Measurements from ENCODE around the gene HS3ST4. TPM values are rescaled to one million over a fixed set of nuclear protein-coding genes. Genes with fewer than 3 reads are reported as not detected.
A peak's percentile ranks its signal among the peaks of the same experiment; 100 is the strongest.

The HS3ST4 gene
- total RNA-seq = under 1 TPM in 1 of 4 donors, not detected in 3; 0.20 TPM

DNA sequence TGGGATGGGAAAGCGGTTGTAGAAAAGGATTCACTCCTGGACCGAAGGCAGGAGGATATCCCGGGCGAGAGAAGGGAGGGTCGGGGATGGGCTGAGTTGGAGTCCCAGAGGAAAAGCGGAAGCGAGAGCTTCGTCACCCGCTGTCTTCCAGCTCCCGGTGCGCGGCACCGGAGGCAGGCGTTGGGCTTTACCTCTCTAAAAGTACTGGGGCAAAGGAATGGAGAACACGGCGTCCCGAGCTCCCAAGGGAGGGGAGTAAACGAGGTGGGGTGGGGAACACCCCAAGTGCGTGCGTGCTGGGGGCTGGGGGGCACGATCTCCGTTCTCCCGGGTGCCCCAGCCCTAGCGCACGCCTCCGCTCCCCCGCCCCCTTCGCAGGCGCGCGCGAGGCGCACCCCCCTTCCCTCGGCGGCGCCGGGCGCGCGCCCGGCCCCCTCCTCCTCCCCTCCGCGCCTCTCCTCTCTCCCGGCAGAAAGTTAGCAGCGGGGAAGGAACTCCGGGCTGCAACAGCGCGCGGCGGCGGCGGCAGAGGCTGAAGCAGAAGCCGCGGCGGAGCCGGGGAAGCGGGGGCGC is at the start of gene HS3ST4:
TSS of gene HS3ST4 (plus strand) at position 441 of the 573 bp plus-strand sequence.
- no peak within 1 kb of the TSS for H3K27ac ChIP-seq
- H3K4me3 ChIP-seq = peak within 1 kb of the TSS in 1 of 4 donors; percentile 42
- no peak for DNase-seq (ENCODE audit: low spot score in 2 of 2)
- H3K9me3 ChIP-seq = no peaks in the 10 kb centered on the region
- H3K27me3 ChIP-seq = peaks cover 0 to 49% of the 10 kb centered on the region in 2 donors
- no peaks in the 10 kb centered on the region for H3K36me3 ChIP-seq
- WGBS, 2 donors = 1 to 2% methylated on average over 16 to 29 of the region's 58 CpGs
- TF ChIP-seq, protein P1, sequence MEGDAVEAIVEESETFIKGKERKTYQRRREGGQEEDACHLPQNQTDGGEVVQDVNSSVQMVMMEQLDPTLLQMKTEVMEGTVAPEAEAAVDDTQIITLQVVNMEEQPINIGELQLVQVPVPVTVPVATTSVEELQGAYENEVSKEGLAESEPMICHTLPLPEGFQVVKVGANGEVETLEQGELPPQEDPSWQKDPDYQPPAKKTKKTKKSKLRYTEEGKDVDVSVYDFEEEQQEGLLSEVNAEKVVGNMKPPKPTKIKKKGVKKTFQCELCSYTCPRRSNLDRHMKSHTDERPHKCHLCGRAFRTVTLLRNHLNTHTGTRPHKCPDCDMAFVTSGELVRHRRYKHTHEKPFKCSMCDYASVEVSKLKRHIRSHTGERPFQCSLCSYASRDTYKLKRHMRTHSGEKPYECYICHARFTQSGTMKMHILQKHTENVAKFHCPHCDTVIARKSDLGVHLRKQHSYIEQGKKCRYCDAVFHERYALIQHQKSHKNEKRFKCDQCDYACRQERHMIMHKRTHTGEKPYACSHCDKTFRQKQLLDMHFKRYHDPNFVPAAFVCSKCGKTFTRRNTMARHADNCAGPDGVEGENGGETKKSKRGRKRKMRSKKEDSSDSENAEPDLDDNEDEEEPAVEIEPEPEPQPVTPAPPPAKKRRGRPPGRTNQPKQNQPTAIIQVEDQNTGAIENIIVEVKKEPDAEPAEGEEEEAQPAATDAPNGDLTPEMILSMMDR (IDR thresholded peaks at IDR 0.05) = no peak
- TF ChIP-seq EP300 (IDR thresholded peaks at IDR 0.05) (no peak), POLR2A (IDR thresholded peaks at IDR 0.05) (no peak)
- H3K4me1 ChIP-seq = peaks cover 0 to 20% (median 0%) of the 10 kb centered on the region in 4 donors

DNA sequence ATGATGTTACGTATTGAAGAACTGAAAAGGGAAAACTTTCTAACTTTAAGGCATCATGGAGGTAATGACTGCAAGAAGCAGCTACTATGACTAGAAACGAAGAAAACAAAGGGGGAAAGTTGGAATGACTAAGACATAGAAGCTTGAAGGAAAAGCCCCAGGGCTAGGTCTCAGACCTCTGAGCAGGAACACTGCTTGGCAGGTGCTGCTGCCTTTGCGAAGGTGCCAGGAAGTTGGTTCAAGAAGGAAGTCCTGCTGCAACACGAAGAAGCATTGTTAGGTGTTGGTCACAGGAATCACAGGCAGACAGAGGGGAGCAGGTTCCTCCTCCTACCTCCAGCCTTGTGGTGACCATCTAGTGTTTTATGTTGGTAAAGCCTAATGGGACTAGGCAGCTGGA is 48.1 kb upstream of the HS3ST4 start:
- no peak for TF ChIP-seq POLR2A (IDR thresholded peaks at IDR 0.05)
- TF ChIP-seq, protein P1 (IDR thresholded peaks at IDR 0.05) = no peak
- no peak overlapping the region for H3K4me3 ChIP-seq
- WGBS, 2 donors = 69 to 75% methylated on average over 4 of the region's 4 CpGs
- no peak overlapping the region for H3K27ac ChIP-seq
- DNase-seq (ENCODE audit: low spot score in 2 of 2) = no peak
- no peaks in the 10 kb centered on the region for H3K9me3 ChIP-seq
- H3K36me3 ChIP-seq = no peaks in the 10 kb centered on the region
- no peaks in the 10 kb centered on the region for H3K27me3 ChIP-seq
- H3K4me1 ChIP-seq = no peaks in the 10 kb centered on the region

- 88 to 93% methylated on average over 2 of the region's 2 CpGs for WGBS, 2 donors
- no peak overlapping the region for H3K4me3 ChIP-seq
- no peaks in the 10 kb centered on the region for H3K27me3 ChIP-seq
- no peak overlapping the region for H3K27ac ChIP-seq
- TF ChIP-seq POLR2A (IDR thresholded peaks at IDR 0.05) = no peak
- no peak for DNase-seq (ENCODE audit: low spot score in 2 of 2)
- H3K36me3 ChIP-seq = no peaks in the 10 kb centered on the region
- peaks cover 0 to 5% (median 0%) of the 10 kb centered on the region in 4 donors for H3K9me3 ChIP-seq
- H3K4me1 ChIP-seq = no peaks in the 10 kb centered on the region
Measured at GRCh38 chr16:25656639-25657038, 35.1 kb upstream of the HS3ST4 start.

- Histone ChIP-seq H3K9me3 (peaks cover 0 to 7% (median 0%) of the 10 kb centered on the region in 4 donors), H3K4me3 (no peak overlapping the region), H3K36me3 (no peaks in the 10 kb centered on the region), H3K4me1 (no peaks in the 10 kb centered on the region), H3K27me3 (no peaks in the 10 kb centered on the region), H3K27ac (no peak overlapping the region)
- TF ChIP-seq EP300 (IDR thresholded peaks at IDR 0.05) (no peak), POLR2A (IDR thresholded peaks at IDR 0.05) (no peak)
- TF ChIP-seq, protein P1 (IDR thresholded peaks at IDR 0.05) = no peak
- 67 to 71% methylated on average over 2 of the region's 2 CpGs for WGBS, 2 donors
- no peak for DNase-seq (ENCODE audit: low spot score in 2 of 2)
Measured at GRCh38 chr16:25676820-25677219, 14.9 kb upstream of the HS3ST4 start.

DNA sequence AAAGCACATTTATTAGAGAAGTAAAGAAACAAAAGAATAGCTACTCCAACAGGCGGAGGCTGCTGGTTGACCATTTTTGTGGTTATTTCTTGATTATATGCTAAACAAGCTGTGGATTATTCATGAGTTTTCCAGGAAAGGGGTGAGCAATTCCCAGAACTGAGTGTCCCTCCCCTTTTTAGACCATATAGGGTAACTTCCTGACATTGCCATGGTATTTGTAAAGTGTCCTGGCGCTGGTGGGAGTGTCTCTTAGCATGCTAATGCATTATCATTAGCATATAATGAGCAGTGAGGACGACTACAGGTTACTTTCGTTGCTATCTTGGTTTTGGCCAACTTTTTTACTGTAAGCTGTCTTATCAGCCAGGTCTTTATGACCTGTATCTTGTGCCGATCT is 12.2 kb upstream of the HS3ST4 start:
- Histone ChIP-seq H3K4me1 (no peaks in the 10 kb centered on the region), H3K36me3 (no peaks in the 10 kb centered on the region), H3K4me3 (no peak overlapping the region), H3K27me3 (no peaks in the 10 kb centered on the region), H3K27ac (no peak overlapping the region), H3K9me3 (peaks cover 0 to 3% (median 0%) of the 10 kb centered on the region in 4 donors)
- TF ChIP-seq, protein P1 (IDR thresholded peaks at IDR 0.05) = no peak
- no peak for TF ChIP-seq EP300 (IDR thresholded peaks at IDR 0.05)
- TF ChIP-seq POLR2A (IDR thresholded peaks at IDR 0.05) = no peak
- no peak for DNase-seq (ENCODE audit: low spot score in 2 of 2)
- 55 to 60% methylated on average over 5 of the region's 5 CpGs for WGBS, 2 donors

Measured in tibial nerve (tissue), 4 donors.